RKO (cell line): ENCODE measurements around the gene DDC.
"Not testable (repeated sequence)": the region's sequence is repeated elsewhere in the genome, so short reads cannot be mapped to it uniquely, and the experiment has no call there.

Source experiments
- DNase-seq: peaks from one replicate; pipeline ENCODE4 v3.0.0-alpha.2; 2016; ENCODE audit warnings: low spot score

The DDC gene

DNA sequence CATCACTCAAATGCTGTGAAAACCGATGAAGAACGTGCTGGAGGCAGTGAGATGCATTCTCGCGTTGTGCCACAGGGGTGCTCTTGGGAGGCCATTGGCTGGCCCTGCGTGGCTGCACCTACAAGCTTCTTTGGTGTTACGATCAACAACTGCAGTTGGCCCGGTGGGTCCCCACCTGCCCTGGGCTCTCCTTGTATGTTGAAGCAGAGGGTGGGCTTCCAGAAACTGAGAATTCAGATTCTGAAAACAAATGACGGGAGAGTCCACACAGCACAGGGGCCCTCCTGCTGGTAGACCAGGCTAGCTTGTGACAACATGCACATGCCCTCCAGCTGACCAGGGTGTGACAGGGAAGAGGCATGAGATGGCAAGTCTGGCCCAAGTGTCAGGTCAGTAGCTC, 23.7 kb upstream of the DDC start:
- no peak for DNase-seq

DNA sequence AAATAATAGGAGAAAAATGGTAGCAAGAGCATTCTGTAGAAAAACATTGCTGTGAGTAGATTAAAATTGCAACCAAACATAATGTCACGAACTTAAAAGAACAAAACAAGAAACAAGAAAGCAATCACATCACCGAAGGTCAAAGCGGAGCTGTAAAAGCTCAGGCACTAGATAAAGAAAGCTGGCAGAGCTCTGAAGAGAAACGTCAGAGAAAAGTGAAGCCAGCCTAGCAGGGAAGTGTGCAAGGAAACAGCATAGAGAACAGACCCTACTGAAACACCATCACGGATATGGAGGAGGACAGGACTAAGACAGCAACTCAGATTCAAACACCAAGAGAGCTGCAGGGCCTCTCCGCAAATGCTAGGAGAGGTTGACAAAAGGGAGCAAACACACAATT, 22.5 kb upstream of the DDC start:
- DNase-seq, result no peak

DNA sequence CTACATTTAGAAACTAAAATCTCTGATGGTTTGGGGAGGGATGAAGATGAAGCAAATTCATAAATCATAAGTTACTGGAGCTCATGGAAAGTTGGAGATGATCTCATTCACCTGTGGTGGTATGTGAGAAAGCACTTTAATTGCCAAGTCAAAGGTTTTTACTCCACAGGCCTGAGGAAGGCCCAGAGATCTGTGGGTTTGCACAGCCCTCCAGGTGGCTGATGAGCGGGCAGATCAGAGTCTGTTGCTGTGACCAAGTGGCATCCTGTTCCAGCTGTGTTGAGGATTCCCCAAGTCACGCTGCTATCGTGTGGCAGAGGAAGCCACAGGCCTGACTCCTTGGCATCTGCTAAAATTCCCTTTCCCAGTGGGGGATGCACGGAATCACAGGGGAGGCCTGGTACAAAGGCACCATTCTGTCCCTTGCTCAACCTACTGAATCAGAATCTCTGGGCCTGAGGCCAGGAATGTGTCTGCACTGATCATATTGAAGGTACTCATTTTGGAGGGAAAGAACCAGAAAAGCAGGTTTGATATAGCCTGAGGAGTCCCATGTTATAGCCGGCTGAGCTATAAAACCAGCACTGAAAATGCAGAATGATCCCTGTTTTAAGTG, 19.7 kb upstream of the DDC start:
- no peak for DNase-seq

DNA sequence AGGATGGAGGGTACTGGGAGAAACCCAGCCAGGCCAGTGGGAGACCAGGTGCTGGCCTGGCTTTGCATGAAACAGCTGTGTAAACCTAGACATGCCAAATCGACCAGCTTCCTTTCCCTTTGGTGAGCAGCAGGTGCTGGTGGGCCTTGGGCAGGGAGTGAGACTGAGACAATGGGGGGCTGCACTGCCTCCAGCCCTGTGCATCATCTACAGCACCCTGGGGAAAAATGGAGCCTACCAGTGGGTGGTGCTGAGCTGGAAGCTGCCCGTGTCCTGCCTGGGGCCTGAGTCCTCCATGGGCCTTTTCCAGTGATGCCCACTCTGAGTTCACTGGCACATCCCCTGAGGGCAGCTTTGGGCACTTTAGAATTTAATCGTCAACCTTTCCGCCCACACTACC, 19.2 kb upstream of the DDC start:
- no peak for DNase-seq

DNA sequence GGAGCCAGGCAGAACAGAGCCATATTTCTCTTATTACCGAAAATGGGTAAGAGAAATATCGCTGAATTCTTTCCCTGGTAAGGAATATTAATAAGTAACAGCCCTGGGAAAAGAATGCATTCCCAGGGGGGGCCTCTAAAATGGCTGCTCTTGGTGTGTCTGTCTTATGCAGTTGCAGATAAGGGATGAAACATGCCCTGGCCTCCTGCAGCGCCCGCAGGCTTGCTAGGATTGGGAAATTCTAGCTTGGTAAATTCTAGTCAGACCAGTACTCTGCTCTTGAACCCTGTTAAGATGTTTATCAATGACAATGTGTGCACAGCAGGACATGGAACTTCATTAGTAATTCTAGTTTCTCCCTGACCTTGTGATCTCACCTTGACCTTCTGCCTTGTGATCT, 18.1 kb upstream of the DDC start:
- DNase-seq, result not testable (repeated sequence)

DNA sequence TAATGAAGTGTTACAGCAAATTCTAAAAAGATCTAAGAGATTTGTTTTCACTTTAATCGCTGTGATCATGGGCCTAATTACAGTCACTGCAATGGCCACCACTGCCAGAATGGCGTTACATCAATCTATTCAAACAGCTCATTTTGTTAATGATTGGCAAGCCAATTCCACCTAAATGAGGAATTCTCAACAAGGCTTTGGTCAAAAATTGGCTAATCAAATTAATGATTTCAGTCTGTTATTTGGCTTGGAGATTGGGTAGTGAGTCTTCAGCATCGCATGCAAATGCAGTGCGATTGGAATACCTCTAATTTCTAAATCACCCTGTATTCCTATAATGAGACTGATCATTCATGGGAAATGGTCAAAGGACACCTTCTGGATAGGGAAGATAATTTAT, 17.1 kb upstream of the DDC start:
- DNase-seq, result not testable (repeated sequence)

DNA sequence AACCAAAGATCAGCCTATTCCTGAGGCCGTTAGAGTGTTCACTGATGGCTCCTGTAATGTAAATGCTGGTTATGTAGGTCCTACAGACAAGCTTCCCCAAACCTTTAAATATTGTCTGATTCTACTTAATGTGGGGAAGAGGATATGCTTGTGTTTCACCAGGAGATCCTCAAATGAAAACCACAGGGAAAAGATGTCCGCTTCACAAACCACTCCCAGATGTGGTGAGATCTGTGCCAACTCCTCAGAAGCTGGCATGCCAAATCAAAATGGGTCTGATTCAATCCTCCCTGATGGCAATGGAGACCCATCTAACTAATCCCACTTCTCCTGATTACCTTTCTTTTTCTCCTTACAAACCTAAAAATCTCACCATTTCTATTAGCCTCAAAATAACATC, 15.5 kb upstream of the DDC start:
- not testable (repeated sequence) for DNase-seq

DNA sequence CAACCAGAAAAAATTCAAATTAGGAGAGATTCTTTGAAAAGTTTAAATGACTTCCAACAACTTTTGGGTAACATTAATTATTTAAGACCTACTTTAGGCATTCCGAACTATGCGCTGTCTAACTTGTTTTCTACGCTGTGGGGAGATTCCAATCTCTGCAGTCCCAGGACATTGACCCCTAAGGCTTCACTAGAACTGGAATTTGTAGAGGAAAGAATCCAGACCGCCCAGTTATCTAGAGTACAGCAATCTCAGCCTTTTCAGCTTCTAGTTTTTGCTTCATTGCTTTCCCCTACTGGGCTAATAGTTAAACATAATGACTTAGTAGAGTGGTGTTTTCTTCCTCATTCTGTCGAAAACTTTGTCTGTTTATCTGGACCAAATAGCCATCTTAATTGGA, 14.9 kb upstream of the DDC start:
- DNase-seq, result no peak

DNA sequence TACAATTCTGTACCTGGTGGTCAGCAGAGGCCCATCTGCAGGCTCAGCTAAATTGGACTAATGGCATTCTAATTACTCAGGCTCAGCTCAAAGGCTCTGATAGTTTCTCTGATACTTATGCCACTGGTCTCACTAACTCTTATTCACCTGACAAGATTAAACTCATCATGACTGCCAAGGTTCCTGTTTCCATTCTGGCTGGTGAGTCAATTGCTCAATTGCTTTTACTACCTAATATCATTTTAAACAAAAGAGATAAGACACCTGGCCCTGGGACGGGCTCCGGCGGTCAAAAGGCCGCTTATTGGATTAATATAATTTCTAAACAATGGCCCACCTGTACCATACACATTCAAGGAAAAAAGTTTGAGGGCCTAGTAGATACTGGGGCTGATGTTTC, 12.9 kb upstream of the DDC start:
- DNase-seq, result not testable (repeated sequence)

DNA sequence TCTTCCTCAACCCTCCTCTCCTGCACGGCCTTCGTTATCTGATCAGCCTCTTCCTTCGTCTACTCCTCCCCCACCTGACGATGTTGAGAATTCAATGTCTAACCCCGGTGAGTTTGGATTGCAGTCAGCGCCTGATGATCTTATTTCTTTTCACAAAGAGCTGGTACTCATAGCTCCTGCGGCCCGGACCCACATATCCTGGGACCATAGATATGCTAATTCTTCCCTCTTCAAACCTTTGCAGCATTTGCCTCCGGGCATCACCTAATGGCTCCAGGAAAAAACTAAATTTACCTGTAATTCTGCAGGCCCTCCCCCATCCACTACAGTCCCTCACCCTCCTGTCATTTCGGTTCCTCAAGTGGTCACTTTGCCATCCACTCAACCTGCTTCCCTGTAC, 12.4 kb upstream of the DDC start:
- no peak for DNase-seq

DNA sequence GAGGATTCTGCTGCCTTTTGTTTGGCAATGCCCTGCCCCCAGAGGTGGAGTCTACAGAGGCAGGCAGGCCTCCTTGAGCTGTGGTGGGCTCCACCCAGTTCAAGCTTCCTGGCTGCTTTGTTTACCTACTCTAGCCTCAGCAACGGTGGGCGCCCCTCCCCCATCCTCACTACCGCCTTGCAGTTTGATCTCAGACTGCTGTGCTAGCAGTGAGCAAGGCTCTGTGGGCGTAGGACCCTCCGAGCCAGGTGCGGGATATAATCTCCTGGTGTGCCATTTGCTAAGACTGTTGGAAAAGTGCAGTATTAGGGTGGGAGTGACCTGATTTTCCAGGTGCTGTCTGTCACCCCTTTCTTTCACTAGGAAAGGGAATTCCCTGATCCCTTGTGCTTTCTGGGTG, 11.2 kb upstream of the DDC start:
- not testable (repeated sequence) for DNase-seq

DNA sequence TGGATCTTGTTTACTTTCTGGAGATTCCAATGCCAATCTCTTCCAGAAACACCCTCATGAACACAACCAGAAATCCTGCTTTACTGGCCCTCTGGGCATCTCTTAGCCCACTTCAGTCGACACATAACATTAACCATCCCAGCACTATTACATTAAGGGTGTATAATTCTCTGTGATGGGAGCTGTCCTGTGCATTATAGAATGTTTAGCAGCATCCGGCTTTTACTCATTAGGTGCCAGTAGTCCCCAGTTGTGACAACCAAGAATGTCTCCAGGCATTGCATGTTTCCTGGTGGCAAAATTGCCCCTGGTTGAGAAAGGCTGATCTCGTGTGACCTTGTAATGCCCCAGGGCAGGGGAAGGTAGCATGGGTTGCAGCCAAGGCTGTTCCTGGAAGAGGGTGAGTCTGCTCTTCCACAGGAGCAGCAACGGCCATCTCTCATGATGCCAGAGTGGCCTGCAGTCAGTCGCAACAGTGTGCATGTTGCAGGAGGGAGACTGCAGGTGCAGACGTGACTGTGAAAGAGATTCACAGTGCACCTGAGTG, 2.6 kb upstream of the DDC start:
- no peak for DNase-seq

DNA sequence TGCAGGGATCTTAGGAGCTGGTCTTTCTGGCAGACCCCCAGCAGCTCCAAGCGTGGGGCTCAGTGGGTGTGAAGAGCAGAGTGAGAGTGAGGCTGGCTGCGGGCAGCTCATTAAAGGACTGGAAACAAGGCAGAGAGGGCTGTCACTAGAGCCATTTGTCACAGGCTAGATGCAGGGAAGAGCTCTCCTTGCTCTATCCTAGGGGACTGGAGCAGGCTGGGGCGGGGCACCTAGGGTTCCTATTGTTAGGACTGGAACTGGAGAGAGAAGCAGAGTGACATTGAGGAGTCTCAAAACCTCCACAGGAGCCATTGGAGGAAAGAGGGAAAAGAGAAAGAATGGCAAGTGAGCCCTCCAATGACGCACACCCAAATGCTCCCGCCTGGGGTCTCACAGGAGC, 772 bp upstream of the DDC start:
- no peak for DNase-seq

DNA sequence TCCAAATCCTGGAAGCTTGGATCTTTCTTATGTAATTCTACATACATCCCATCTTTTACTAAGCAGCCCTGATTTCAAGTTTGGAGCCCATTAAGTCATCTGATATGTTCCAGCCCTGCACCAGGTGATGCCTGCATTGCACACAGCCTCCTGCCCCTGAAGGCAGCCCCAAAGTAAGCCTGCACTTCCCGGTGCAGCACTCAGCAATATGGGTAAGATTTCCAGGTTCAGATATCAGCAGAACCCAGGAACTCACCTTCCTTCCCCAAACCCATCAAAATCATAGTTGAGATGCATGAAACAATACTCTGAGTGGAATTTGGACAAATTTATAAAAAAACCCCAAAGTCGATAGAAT, 333 bp upstream of the DDC start:
- DNase-seq, result no peak

DNA sequence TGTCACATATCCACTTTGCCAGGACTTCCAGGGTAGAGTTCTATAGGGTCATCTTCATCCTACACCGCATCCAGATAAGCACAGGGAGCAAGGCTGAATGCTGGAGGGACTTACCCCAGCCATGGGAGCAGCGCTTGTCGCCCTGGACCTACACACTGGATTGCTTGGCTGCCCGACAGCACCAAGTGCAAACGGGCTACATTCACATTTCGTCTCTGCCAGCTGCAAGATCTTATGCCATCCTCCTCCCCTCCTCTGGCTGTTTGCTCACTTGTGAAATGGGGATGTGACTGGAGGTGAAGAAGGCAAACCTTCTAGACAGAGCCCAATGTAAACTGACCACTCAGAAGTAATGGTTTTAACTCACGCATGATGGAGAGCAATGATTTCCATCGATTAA, 1.0 kb downstream of the DDC start:
- DNase-seq, result no peak

DNA sequence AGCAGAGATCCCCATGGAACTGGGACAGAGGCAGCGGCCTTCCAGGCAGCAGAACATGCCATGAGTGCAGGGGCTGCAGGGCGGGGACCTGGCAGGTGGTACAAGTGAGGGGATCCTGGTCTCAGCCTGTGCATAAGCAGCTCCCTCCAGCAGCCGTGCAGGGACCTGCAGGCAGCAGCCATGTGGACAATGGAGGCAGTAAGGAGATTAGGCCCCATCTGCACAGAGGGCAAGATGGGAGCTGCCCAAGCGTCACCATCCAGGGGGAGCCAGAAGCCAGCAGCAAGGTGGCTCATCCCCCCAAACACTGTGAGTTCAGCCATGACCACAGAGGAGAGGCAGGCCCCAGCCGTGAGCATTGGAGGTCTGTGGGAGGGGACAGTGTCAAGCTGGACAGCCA, 3.1 kb downstream of the DDC start:
- no peak for DNase-seq

DNA sequence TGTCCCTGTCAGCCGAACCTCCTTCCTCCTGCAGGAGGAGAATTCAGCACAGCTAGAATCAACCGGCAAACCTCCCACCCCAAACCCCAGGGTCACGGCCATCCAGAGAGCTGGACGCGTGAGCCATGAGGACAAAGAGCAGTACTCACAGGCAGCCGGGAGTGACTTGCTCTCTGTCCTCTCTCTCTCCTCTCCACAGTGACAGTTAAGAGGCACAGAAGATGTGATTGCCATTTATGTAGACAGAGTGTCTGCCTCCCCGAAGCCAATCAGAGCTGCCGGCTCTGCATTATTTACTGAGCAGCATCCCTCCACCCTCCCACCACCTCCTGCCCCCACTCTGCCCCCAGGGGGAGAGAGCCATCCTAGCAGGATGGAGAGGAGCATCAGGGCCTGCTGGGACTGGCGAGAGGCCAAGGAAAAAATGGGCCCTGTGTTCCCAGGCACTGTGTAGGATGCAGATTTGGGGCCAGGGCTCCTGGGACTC, 4.3 kb downstream of the DDC start:
- no peak for DNase-seq

DNA sequence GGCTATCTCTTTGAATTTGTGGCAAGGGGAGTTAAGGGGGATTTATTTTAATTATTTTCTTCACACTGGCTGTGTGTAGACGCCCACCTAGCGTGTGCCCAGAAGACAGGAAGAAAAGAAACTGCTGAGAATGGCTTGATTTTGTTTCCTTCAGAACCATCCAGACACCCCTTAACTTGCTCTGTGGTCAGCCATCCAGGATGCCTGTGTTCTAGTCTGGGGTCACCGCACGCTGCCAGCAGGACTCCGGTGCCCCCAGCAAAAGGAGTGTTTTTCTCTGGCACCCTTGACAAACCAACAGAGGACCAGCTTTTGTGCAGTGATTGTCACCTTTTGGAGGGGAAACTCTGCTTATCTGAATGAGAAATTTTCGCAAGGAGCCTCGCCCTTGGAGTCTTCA, 5.3 kb downstream of the DDC start:
- no peak for DNase-seq

DNA sequence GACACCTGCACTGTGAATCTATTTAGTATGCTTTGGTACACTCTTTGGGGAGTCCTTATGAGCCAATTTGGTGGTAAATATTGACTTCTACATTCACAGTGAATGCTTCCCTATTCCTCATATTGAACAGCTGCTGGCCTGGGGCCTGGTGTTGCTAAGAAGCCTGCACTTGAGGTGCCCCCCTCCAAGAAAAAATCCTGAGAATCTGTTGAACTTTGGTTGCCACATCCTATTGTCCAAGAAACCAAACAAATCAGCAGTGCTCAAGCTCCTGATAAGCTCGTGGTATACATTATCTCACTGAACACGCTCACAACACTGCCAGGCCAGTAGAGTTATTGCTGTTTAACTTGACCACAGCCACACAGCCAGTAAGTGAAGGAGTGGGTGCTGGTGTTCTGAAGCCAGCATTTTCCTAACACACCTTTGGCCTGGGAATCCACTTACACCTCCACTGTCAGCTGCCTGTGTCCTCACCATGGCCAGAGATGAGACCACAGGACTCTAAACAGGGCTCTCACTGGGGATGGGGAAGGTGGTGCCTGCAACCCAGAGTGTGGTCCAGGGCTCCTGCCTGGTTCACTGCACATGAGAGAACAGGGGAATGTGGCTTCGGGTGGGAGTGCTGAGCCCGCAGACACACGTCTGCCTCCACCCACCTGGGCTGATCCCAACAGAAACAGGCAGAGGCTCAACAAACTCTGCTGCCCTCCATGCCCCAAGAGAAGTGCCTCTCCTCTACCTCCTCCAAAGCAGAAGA, 6.7 kb downstream of the DDC start:
- DNase-seq, result no peak

DNA sequence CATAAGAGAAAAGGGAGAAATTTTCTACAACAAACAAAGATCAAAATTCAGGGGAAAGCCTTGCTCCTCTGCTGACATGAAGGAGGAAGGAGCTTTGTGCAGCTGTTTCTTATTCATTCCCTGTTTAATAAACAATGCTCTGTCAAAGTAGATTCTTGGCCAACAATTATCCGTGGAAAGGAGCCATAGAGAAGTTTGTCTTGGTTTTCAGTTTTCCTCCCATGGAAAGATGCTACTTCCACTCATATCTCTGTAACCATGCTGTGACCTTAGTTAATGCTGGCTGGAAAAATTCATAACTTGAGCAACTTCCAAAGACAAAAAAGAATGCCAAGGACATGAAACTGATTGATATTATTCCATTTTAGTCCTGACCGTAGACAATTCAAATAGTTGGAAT, 8.1 kb downstream of the DDC start:
- no peak for DNase-seq

DNA sequence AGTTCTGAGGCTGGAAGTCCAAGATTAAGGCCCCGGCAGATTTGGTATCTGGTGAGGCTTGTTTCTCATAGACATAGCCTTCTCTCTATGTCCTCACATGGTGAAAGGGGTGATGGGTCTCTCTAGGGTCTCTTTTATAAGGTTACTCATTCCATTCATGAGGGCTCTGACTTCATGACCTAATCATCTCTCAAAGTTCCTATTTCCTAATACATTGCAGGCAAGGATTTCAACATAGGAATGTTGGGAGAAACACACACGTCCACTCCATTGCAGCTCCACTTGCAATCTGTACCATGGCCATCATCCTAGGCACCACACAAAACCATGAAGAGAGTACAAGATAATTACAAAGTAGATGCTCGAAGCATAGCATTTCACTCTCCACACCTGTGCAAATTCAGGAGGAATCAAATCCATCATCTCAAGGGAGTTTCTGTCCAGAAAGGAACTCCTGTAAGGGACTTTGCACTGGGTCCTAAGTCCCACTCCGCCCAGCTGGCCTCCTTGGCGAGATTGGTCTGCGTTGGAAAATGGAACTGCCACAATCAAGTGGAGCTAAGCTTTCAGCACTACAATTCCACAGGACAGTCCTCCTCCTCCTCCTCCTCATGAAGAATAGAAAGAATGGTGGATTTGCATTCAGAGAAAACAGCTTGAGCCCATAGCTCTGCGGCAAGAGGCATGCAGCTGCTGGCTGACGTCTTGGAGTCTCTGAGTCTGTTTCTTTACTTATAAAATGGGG, 8.8 kb downstream of the DDC start:
- no peak for DNase-seq

DNA sequence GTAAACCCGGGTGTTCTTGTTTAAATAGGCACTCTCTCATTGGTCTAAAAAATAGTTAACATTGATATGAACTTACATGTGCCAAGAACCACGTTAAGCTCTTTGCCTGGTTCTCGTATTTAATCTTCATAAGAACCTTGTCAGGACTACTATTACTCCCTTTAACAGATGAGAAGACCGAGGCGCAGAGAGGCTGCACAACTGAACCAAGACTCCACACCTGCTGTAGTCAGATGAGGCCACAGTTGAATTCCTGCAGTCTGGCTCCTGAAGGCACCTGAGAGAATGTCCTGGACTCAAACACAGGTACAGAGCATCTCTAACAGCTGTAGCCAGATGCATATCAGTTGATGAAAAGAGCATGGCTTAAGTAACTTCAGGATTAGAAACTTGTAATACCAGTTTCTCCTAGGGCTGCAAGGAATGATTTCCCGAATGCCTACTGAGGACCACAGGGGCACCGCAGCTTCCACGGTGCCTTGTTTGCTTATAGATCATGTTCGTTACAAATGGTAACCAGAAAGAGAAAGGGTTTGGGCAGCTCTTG, 9.5 kb downstream of the DDC start:
- DNase-seq, result no peak
